Measurements from ENCODE around the gene ZPLD1. TPM values are rescaled to one million over a fixed set of nuclear protein-coding genes. Genes with fewer than 3 reads are reported as not detected.

ZPLD1 gene
- total and polyA plus RNA-seq, 2 of the 4 experiments (the other 2 are of a cell fraction) = under 0.01 to 0.03 TPM

GRCh38 chr3:102525624-102526023 lies 90.8 kb downstream of the ZPLD1 start:
- POLR2A ChIA-PET (ENCODE audit: unreplicated experiment) = no interaction called here

More at GRCh38 chr3:102525624-102526023, 90.8 kb downstream of the ZPLD1 start:
- Histone ChIP-seq H3K27ac (ENCODE audit: insufficient read depth, low read length) (no peak overlapping the region), H3K14ac (replicated peaks; ENCODE audit: low read depth, low read length) (no peak overlapping the region), H3K27me3 (ENCODE audit: control insufficient read depth, insufficient read depth, low read length) (no peaks in the 10 kb centered on the region; the same call in 1 of the 2 replicates), H3K79me1 (ENCODE audit: low read depth in 1 of 2, low read length in 2 of 2) (no peaks in the 10 kb centered on the region), H2AK9ac (replicated peaks; ENCODE audit: low read depth, low read length, poor library complexity) (no peak overlapping the region), H4K5ac (ENCODE audit: low read depth, low read length) (no peak overlapping the region), H4K8ac (ENCODE audit: low read depth in 2 of 2, low read length in 2 of 2) (no peak overlapping the region), H3K36me3 (ENCODE audit: control insufficient read depth, insufficient read depth, low read length) (no peaks in the 10 kb centered on the region), H2AFZ (replicated peaks; ENCODE audit: low read length, poor library complexity) (no peak overlapping the region), H3K9me1 (ENCODE audit: insufficient read depth, low read length) (no peaks in the 10 kb centered on the region), H3K23ac (ENCODE audit: low read depth, low read length) (no peak overlapping the region), H2AK5ac (ENCODE audit: low read depth, low read length) (no peak overlapping the region), H2BK5ac (ENCODE audit: low read depth, low read length, poor library complexity, severe bottlenecking) (no peak overlapping the region), H3K4ac (ENCODE audit: low read depth, low read length) (no peak overlapping the region), H3K4me3 (ENCODE audit: insufficient read depth, low read depth, low read length) (no peak overlapping the region), H2BK15ac (ENCODE audit: low read depth, low read length) (no peak overlapping the region), H3K56ac (ENCODE audit: extremely low read depth, insufficient read depth, low read length) (no peak overlapping the region), H3K18ac (ENCODE audit: low read depth, low read length) (no peak overlapping the region), H4K20me1 (ENCODE audit: insufficient read depth, low read length) (no peaks in the 10 kb centered on the region), H2BK120ac (ENCODE audit: low read depth, low read length) (no peak overlapping the region), H3K9me3 (ENCODE audit: control insufficient read depth, insufficient read depth, low read length) (no peaks in the 10 kb centered on the region), H3K4me1 (ENCODE audit: control insufficient read depth, insufficient read depth, low read length) (no peaks in the 10 kb centered on the region), H3K4me2 (ENCODE audit: low read depth, low read length) (no peak overlapping the region), H4K91ac (ENCODE audit: insufficient read depth, low read depth, low read length) (no peak overlapping the region), H3K9ac (ENCODE audit: low read depth, low read length) (no peak overlapping the region), H2BK20ac (ENCODE audit: low read depth, low read length) (no peak overlapping the region)
- dilution Hi-C loops (cut with HindIII; ENCODE audit: low sequenced_read_pairs, unreplicated experiment) (loop anchor here (25.0 kb wide), 1 partner anchor 288 kb away; no protein-coding TSS in a partner anchor), intact Hi-C loops (cut with micrococcal nuclease) (no loop called here), in situ Hi-C loops (cut with MboI; ENCODE audit: low sequenced_read_pairs) (no loop called here)
- BruUV-seq (replicated peaks) = no TSS peak
- TF ChIP-seq CEBPB (IDR thresholded peaks at IDR 0.05; ENCODE audit: low read depth, low read length) = no peak
- TF ChIP-seq RFX5 (IDR thresholded peaks at IDR 0.05; ENCODE audit: low read depth, low read length) = no peak
- no peak for TF ChIP-seq CHD1 (IDR thresholded peaks at IDR 0.05; ENCODE audit: low read depth, low read length)
- TF ChIP-seq MAZ (IDR thresholded peaks at IDR 0.05; ENCODE audit: borderline replicate concordance, low read depth, low read length) = no peak
- TF ChIP-seq, protein P1, sequence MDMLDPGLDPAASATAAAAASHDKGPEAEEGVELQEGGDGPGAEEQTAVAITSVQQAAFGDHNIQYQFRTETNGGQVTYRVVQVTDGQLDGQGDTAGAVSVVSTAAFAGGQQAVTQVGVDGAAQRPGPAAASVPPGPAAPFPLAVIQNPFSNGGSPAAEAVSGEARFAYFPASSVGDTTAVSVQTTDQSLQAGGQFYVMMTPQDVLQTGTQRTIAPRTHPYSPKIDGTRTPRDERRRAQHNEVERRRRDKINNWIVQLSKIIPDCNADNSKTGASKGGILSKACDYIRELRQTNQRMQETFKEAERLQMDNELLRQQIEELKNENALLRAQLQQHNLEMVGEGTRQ (IDR thresholded peaks at IDR 0.05; ENCODE audit: low read depth, low read length) = no peak
- DNase-seq (no peak), ATAC-seq (ENCODE audit: low read depth) (no peak)
- CTCF ChIA-PET = interaction anchor here (1.3 kb wide), 1 partner anchor 296 kb away, joined by 4 read pairs; no protein-coding TSS in a partner anchor
